ENCODE data around the gene TMEM62.

TMEM62 gene

DNA sequence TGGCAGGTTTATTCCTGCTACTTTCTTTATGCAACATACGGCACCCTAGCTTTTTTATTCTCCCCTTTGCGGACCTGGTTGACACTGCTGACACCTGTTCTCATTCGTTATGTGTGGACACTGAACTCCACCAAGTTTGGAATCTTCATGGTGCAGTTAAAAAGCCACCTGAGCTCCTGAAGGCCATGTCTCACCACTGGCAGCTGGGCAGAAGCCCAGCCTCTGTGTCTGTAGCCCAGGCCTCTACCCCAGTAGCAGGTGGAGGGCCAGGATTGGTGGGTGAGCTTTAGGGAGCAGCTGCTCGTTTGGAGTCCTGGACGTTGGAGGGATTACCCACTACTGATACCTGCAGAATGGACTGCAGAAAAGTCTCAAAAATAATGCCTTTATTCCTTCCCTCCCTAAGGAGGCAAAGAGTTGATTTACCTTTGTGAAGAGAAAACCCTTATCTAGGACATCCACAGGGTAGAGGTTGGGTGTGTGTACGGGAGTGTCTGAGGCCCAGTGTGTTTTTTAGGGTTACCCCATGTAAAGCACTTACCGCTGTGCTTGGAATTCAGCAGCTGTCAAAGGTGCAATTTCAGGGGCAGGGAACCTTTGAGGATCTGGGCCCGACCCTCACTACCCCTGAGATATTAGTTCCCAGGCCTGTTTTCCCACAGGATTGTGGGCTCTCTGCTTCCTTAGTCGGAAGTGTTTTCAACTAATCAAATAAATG is 51.2 kb downstream of the TMEM62 start:
- TF ChIP-seq, protein P1, sequence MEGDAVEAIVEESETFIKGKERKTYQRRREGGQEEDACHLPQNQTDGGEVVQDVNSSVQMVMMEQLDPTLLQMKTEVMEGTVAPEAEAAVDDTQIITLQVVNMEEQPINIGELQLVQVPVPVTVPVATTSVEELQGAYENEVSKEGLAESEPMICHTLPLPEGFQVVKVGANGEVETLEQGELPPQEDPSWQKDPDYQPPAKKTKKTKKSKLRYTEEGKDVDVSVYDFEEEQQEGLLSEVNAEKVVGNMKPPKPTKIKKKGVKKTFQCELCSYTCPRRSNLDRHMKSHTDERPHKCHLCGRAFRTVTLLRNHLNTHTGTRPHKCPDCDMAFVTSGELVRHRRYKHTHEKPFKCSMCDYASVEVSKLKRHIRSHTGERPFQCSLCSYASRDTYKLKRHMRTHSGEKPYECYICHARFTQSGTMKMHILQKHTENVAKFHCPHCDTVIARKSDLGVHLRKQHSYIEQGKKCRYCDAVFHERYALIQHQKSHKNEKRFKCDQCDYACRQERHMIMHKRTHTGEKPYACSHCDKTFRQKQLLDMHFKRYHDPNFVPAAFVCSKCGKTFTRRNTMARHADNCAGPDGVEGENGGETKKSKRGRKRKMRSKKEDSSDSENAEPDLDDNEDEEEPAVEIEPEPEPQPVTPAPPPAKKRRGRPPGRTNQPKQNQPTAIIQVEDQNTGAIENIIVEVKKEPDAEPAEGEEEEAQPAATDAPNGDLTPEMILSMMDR (IDR thresholded peaks at IDR 0.05): no peak
- no peak for DNase-seq
- Histone ChIP-seq H3K4me3 (peak overlapping the region; percentile 85 to 97), H3K27ac (peak overlapping the region; percentile 94 to 97), H3K27me3 (no peaks in the 10 kb centered on the region), H3K4me1 (peaks cover 0 to 32% (median 20%) of the 10 kb centered on the region in 4 donors), H3K36me3 (peaks cover 5 to 38% (median 16%) of the 10 kb centered on the region in 3 donors), H3K9me3 (no peaks in the 10 kb centered on the region)
- intact Hi-C loops (cut with DNase I; ENCODE audit: low total_unique reads): no loop called here

DNA sequence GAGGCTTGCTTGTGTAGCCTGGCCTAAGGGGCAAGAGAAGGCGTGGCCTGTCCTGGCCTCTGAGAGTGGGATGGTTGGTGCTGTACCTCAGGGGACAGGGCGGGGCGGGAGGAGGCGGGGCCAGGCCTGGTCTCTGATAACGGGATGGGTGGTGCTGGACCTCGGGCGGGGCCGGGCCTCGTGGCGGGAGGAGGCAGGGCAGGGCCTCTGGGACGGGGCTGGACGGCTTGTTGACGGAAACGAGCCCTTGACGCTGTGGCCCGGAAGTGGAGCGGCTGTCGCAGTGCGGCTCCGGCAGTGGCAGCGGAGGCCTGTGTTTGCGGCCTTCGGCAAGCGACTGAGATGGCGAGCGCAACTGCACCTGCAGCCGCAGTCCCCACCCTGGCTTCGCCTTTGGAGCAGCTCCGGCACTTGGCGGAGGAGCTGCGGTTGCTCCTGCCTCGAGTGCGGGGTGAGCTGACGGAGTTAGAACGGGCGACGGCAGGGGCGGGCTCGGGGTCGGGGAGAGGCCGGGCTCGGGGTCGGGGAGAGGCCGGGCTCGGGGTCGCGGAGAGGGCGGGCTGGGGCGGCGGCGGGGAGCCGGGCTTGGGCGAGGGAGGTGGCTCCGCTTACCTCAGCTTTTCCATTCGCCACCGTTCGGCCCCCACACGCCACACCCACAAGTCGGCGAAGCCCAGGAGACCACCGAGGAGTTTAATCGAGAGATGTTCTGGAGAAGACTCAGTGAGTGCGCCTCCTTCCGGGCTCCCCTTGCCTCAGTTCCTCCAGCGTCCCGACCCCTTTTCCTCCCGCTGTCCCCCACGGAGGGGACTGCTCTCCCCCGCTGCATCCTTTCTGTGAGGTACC is 52.0 kb downstream of the TMEM62 start, which contains the start of gene CCNDBP1:
Gene CCNDBP1, plus strand, starts transcription at position 247 of the 846 bp plus-strand sequence. Its CDS starts 96 bp downstream, at position 343.
- Histone ChIP-seq H3K27me3 (no peaks in the 10 kb centered on the region), H3K4me3 (peak within 1 kb of the TSS; percentile 85 to 97), H3K4me1 (peaks cover 0 to 35% (median 21%) of the 10 kb centered on the region in 4 donors), H3K9me3 (no peaks in the 10 kb centered on the region), H3K27ac (peak within 1 kb of the TSS; percentile 94 to 97), H3K36me3 (peaks cover 13 to 38% (median 19%) of the 10 kb centered on the region in 3 donors)
- peak; percentile 95 to 96 for DNase-seq
- intact Hi-C loops (cut with DNase I; ENCODE audit: low total_unique reads): no loop called here
- TF ChIP-seq, protein P1 (IDR thresholded peaks at IDR 0.05): peak; percentile 24 to 36

DNA sequence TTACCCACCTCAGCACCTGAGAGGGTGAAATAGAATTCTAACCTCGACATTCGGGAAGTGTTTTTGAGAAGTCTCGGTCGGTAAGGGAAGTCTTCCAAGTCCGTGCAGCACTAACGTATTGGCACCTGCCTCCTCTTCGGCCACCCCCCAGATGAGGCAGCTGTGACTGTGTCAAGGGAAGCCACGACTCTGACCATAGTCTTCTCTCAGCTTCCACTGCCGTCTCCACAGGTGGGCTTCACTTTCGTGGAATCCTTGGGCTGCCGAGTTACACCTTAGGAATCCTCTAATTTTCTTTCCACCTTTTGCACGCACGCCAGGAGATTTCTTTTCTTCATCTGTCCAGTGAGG is 52.6 kb downstream of the TMEM62 start:
- Histone ChIP-seq H3K4me3 (peak overlapping the region; percentile 85 to 97), H3K9me3 (no peaks in the 10 kb centered on the region), H3K36me3 (peaks cover 19 to 38% (median 25%) of the 10 kb centered on the region in 3 donors), H3K4me1 (peaks cover 0 to 35% (median 21%) of the 10 kb centered on the region in 4 donors), H3K27me3 (no peaks in the 10 kb centered on the region), H3K27ac (peak overlapping the region; percentile 94 to 97)
- TF ChIP-seq, protein P1 (IDR thresholded peaks at IDR 0.05): no peak
- no peak for DNase-seq
- intact Hi-C loops (cut with DNase I; ENCODE audit: low total_unique reads): no loop called here

DNA sequence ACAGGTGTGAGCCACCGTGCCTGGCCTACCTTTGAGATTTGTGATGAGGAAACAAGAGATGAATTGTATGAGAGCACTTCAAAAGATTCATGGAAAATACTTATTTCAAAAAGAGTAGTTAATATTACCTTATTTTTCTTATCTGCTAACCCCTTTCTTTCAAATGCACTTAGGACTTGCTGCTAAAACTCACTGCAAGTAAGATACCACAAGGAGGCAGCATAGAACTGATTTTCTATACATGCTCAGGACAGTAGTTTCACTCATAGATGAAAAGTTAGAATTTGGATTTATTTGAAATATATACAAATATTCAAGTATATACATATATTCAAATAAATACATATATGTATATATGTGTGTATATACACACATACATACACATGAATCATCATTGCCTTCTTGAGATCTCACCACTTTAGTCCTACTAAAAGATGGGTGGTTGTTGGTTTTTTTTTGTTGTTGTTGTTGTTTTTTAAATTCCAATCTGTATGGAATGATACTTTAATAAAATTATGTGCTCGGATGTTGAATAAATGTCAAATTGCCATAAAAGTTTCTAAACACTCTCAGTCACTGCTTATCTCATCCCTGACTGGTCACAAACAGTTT is 54.3 kb downstream of the TMEM62 start:
- H3K27me3 ChIP-seq: no peaks in the 10 kb centered on the region
- intact Hi-C loops (cut with DNase I; ENCODE audit: low total_unique reads): no loop called here
- no peak overlapping the region for H3K27ac ChIP-seq
- TF ChIP-seq, protein P1 (IDR thresholded peaks at IDR 0.05): peak; percentile 28 to 46
- peaks cover 36 to 42% (median 42%) of the 10 kb centered on the region in 3 donors for H3K36me3 ChIP-seq
- H3K4me1 ChIP-seq: peaks cover 0 to 35% (median 17%) of the 10 kb centered on the region in 4 donors
- H3K9me3 ChIP-seq: no peaks in the 10 kb centered on the region
- no peak overlapping the region for H3K4me3 ChIP-seq
- DNase-seq: no peak

DNA sequence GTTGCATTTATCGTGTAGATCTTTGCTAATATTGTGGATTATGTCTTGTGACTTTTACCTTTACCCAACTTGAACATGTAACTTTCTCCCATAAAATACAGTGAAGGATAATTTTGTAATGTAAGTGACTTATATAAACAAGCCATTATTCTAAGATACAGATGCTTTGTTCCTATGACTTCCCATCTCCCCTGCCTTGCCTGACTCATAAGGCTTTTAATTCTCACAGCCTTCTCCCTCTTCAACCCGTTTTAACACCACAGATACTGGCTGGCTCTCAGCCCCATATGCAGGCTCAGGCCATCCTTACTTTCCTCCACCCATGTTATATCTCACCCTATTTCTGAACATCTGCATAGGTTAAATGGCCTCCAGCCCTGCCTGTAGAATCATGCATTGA is 55.9 kb downstream of the TMEM62 start:
- Histone ChIP-seq H3K4me1 (peaks cover 0 to 35% (median 17%) of the 10 kb centered on the region in 4 donors), H3K27me3 (no peaks in the 10 kb centered on the region), H3K4me3 (no peak overlapping the region), H3K36me3 (peaks cover 47 to 53% (median 48%) of the 10 kb centered on the region in 3 donors), H3K9me3 (no peaks in the 10 kb centered on the region), H3K27ac (no peak overlapping the region)
- TF ChIP-seq, protein P1 (IDR thresholded peaks at IDR 0.05): no peak
- no peak for DNase-seq
- intact Hi-C loops (cut with DNase I; ENCODE audit: low total_unique reads): no loop called here

Measured in tibial artery (tissue), 4 donors.